GM10266 (cell line): ENCODE measurements around the gene DCN.

Experiments used
- DNase-seq: peaks from one replicate; pipeline ENCODE4 v3.0.0; 2012; ENCODE audit errors: extremely low spot score
- TF ChIP-seq, protein P1 (sequence below): IDR thresholded peaks from 2 replicates; pipeline ENCODE4 v1.5.1; 2012; ENCODE audit warnings: mild to moderate bottlenecking, low read depth; ENCODE audit not compliant: control insufficient read depth, insufficient read depth; ENCODE audit errors: missing control alignments

Gene DCN

DNA sequence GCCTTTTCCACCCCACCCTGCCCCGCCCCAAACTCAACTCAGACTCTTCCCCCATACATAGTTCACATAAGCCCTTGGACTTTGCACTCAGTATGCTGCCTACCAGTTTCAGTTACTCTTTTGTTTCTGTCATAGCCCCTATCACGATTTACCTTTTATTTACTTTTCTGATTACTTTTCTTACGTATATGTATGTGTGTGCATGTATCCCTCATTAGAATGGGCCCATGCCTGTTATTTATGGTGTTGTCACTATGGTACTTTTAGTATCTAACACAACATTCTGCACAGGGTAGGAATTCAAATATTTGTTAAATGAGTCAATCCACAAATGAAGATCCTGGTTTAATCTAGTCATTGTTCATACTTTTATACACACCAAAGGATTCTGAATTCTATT is 54.9 kb downstream of the DCN start:
- no peak for DNase-seq
- TF ChIP-seq, protein P1, sequence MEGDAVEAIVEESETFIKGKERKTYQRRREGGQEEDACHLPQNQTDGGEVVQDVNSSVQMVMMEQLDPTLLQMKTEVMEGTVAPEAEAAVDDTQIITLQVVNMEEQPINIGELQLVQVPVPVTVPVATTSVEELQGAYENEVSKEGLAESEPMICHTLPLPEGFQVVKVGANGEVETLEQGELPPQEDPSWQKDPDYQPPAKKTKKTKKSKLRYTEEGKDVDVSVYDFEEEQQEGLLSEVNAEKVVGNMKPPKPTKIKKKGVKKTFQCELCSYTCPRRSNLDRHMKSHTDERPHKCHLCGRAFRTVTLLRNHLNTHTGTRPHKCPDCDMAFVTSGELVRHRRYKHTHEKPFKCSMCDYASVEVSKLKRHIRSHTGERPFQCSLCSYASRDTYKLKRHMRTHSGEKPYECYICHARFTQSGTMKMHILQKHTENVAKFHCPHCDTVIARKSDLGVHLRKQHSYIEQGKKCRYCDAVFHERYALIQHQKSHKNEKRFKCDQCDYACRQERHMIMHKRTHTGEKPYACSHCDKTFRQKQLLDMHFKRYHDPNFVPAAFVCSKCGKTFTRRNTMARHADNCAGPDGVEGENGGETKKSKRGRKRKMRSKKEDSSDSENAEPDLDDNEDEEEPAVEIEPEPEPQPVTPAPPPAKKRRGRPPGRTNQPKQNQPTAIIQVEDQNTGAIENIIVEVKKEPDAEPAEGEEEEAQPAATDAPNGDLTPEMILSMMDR, result no peak

DNA sequence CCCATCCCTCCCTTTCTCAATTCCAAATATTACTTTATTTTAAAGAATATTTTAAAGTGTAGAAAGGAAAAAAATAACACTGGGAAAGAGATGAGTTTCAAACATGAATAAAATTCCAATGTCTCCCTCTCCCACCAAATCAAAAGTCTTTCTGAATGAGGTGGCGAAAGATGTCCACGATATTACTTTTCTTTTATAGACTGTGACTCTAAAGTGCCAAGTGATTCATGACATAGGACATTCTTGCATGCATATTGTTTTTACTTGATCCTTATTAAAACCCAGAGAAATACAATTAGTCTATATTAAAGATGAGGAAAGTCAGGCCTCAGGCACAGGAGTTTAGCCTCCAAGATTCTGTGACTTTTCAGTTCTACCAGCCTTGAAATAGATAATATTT is 55.3 kb downstream of the DCN start:
- DNase-seq, result no peak
- TF ChIP-seq, protein P1, result no peak

DNA sequence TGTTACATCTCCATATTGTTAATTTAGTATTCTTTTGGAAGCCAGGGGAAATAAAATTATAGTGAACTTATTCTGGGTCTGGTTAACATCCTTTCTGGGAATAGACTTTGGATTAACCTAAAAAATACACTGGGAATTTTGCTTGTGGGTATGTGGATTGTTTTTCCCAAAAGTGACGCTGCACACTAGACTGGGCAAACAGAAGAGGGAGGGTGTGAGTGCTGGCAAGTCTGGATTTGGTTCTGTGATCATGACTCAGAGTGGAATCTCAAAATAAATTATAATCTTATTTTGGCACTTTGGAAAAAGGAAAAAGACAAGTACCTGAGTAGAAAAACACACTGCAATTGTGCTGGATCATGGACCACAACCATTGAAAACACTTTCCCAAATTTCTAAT is 56.1 kb downstream of the DCN start:
- TF ChIP-seq, protein P1, result no peak
- no peak for DNase-seq

DNA sequence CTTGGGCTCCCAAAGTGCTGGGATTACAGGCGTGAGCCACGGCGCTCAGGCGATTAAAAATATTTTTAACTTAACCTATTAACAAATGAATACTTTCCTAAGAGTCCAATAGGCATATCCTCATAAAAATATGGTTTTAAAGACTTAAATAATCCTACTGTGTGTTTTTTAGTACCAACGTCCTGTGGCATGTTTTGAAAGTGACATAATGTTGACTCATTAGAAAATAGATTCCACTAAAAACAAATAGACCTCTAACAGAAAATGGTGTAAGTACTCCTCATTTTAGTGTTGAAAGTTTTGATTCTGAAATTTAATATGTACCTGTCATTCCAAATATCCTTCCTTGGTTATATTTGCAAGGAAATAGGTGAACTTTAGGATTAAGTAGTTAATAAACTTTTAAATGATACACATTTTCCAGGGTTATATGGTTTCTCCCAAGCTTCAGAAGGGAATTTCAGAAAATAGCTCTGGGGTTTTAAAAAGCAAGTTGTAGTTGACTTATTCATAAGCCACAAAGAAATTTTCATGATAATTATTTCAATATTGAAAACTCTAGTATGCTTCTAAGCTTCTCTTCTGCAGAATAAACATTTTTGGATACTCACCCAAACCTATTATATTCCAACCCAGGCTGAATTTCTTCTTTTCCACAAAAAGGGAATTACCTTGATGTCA is 59.2 kb downstream of the DCN start:
- DNase-seq, result no peak
- TF ChIP-seq, protein P1, result no peak

DNA sequence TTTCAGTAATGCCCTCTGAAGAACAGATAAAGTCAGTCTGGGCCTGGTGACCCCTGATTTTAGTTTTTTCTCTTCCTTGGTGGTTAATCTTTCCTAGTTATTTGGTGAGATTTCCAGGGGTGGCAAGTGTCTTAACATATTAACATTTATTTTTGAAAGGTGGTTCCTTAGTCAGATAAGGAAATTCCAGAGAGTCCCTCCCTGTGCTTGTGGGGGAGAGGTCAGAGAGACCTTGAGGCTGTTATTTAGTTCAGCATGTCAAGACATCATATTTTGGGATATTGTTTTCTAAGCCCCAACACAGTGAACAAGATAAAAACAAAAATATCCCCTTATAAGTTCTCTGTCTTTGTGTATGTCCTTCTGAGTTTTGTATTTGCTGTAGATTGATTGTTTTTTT is 61.8 kb downstream of the DCN start:
- DNase-seq, result no peak
- TF ChIP-seq, protein P1, result no peak

DNA sequence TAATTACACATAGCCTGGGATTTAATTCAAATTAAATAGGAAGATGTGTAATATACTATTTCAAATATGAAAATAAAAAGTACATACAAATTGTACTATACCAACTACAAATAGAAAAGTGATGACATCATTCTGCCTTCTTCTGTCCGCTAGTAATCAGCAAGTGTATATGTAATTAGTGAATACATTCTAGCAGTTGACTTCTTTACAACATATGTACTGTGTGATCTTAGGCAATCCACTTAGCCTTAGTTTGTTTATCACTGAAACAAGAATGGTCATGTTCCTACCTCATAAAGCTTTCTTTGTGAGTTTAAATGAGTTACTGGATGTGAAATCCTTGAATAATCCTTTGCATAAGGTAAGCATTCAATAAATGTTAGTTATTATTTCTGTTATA is 63.5 kb downstream of the DCN start:
- TF ChIP-seq, protein P1, result no peak
- DNase-seq, result no peak

DNA sequence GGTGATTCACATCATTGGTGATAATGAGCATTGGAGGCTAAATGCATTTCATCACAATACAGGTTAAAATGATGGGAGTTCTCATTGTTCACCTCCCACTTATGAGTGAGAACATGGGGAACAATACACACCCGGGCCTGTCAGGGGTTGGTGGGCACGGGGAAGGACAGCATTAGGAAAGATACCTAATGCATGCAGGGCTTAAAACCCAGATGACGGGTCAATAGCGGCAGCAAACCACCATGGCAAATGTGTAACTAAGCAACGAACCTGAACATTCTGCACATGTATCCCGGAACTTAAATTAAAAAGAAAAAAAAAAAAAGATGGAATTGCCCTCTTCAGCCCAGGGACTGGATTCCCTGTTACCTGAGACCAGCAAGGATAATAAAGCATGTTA is 69.0 kb downstream of the DCN start:
- TF ChIP-seq, protein P1, result no peak
- DNase-seq, result no peak
